ENCODE results near the gene CD300A. TPM values are rescaled to one million over a fixed set of nuclear protein-coding genes. Genes with fewer than 3 reads are reported as not detected.
"Not testable (repeated sequence)": the region's sequence is repeated elsewhere in the genome, so short reads cannot be mapped to it uniquely, and the experiment has no call there.

CD300A gene
- total and polyA plus RNA-seq, 2 donors (not counting 1 experiment from before 2014, with no cell fraction given), result not detected

- Histone ChIP-seq H3K4me3 (replicated peaks in 1 of 4; ENCODE audit: control extremely low read depth in 1 of 4, insufficient read depth in 1 of 4, low read depth in 3 of 4, low read length in 4 of 4) (no peak overlapping the region), H3K9ac (ENCODE audit: insufficient read depth, low read length) (no peak overlapping the region)
Measured at GRCh38 chr17:74516561-74517328, 50.3 kb downstream of the CD300A start.

GRCh38 chr17:74518413-74518981 is 52.1 kb downstream of the CD300A start:
- H3K4me3 ChIP-seq (replicated peaks in 1 of 4; ENCODE audit: control extremely low read depth in 1 of 4, insufficient read depth in 1 of 4, low read depth in 3 of 4, low read length in 4 of 4), result not testable (repeated sequence)

More at GRCh38 chr17:74516561-74517328, 50.3 kb downstream of the CD300A start:
- H3K4me1 ChIP-seq (ENCODE audit: control insufficient read depth, extremely low read depth, insufficient read depth, low read length), result no peaks in the 10 kb centered on the region
- no peak overlapping the region for H2AFZ ChIP-seq (ENCODE audit: low read length)
- H3K27me3 ChIP-seq (ENCODE audit: control insufficient read depth, insufficient read depth, low read length), result no peaks in the 10 kb centered on the region
- no peak for DNase-seq (ENCODE audit: low read depth in 2 of 2)
- H3K36me3 ChIP-seq (ENCODE audit: control insufficient read depth, insufficient read depth, low read length), result no peaks in the 10 kb centered on the region
- TF ChIP-seq CTCF (conservative IDR thresholded peaks at IDR 0.05 in 1 of 2, IDR thresholded peaks at IDR 0.05 in 1 of 2; ENCODE audit: low read depth in 1 of 2, low read length in 2 of 2) (no peak), EZH2 (IDR thresholded peaks at IDR 0.05; ENCODE audit: low read length, missing control alignments) (no peak)
- no peak overlapping the region for H3K4me2 ChIP-seq (ENCODE audit: extremely low read depth, insufficient read depth, low read length)
- no peaks in the 10 kb centered on the region for H3K79me2 ChIP-seq (ENCODE audit: control insufficient read depth, insufficient read depth, low read length)
- no peak overlapping the region for H3K27ac ChIP-seq (ENCODE audit: insufficient read depth, low read length)
- peaks cover 11% of the 10 kb centered on the region for H3K9me3 ChIP-seq (ENCODE audit: control insufficient read depth, insufficient read depth, low read depth, low read length)
- no peaks in the 10 kb centered on the region for H4K20me1 ChIP-seq (ENCODE audit: control insufficient read depth, extremely low read depth, insufficient read depth, low read length)

GRCh38 chr17:74520016-74520434 is 53.6 kb downstream of the CD300A start:
- no peaks in the 10 kb centered on the region for H3K36me3 ChIP-seq (ENCODE audit: control insufficient read depth, insufficient read depth, low read length)
- no peak overlapping the region for H3K9ac ChIP-seq (ENCODE audit: insufficient read depth, low read length)
- TF ChIP-seq CTCF (conservative IDR thresholded peaks at IDR 0.05 in 1 of 2, IDR thresholded peaks at IDR 0.05 in 1 of 2; ENCODE audit: low read depth in 1 of 2, low read length in 2 of 2), result no peak
- no peak for TF ChIP-seq EZH2 (IDR thresholded peaks at IDR 0.05; ENCODE audit: low read length, missing control alignments)
- no peak for DNase-seq (ENCODE audit: low read depth in 2 of 2)
- no peaks in the 10 kb centered on the region for H3K79me2 ChIP-seq (ENCODE audit: control insufficient read depth, insufficient read depth, low read length)
- H3K27me3 ChIP-seq (ENCODE audit: control insufficient read depth, insufficient read depth, low read length), result no peaks in the 10 kb centered on the region
- H3K9me3 ChIP-seq (ENCODE audit: control insufficient read depth, insufficient read depth, low read depth, low read length), result no peaks in the 10 kb centered on the region
- no peak overlapping the region for H3K27ac ChIP-seq (ENCODE audit: insufficient read depth, low read length)
- H2AFZ ChIP-seq (ENCODE audit: low read length), result no peak overlapping the region
- no peak overlapping the region for H3K4me3 ChIP-seq (replicated peaks in 1 of 4; ENCODE audit: control extremely low read depth in 1 of 4, insufficient read depth in 1 of 4, low read depth in 3 of 4, low read length in 4 of 4)
- H3K4me1 ChIP-seq (ENCODE audit: control insufficient read depth, extremely low read depth, insufficient read depth, low read length), result no peaks in the 10 kb centered on the region
- no peak overlapping the region for H3K4me2 ChIP-seq (ENCODE audit: extremely low read depth, insufficient read depth, low read length)
- H4K20me1 ChIP-seq (ENCODE audit: control insufficient read depth, extremely low read depth, insufficient read depth, low read length), result no peaks in the 10 kb centered on the region

More at GRCh38 chr17:74518413-74518981, 52.1 kb downstream of the CD300A start:
- not testable (repeated sequence) for H3K27ac ChIP-seq (ENCODE audit: insufficient read depth, low read length); DNase-seq (ENCODE audit: low read depth in 2 of 2); H3K79me2 ChIP-seq (ENCODE audit: control insufficient read depth, insufficient read depth, low read length); H3K4me2 ChIP-seq (ENCODE audit: extremely low read depth, insufficient read depth, low read length); H3K4me1 ChIP-seq (ENCODE audit: control insufficient read depth, extremely low read depth, insufficient read depth, low read length); H2AFZ ChIP-seq (ENCODE audit: low read length); H4K20me1 ChIP-seq (ENCODE audit: control insufficient read depth, extremely low read depth, insufficient read depth, low read length); H3K9ac ChIP-seq (ENCODE audit: insufficient read depth, low read length); H3K27me3 ChIP-seq (ENCODE audit: control insufficient read depth, insufficient read depth, low read length); H3K36me3 ChIP-seq (ENCODE audit: control insufficient read depth, insufficient read depth, low read length)
- peaks cover 11% of the 10 kb centered on the region for H3K9me3 ChIP-seq (ENCODE audit: control insufficient read depth, insufficient read depth, low read depth, low read length)
